HepG2 (cell line): ENCODE data around the gene CCNB1. TPM values are rescaled to one million over a fixed set of nuclear protein-coding genes. Genes with fewer than 3 reads are reported as not detected.

ENCODE experiments used
- ARID2 ChIP-seq: sonication (generic); formaldehyde crosslinking; IDR thresholded peaks from 2 replicates; pipeline ENCODE4 v1.8.1; 2022; ENCODE audit warnings: mild to moderate bottlenecking, missing genetic modification reagents, borderline replicate concordance
- HNRNPUL1 ChIP-seq: fragments of 200-400 bp; formaldehyde crosslinking; IDR thresholded peaks from 2 replicates; pipeline ENCODE4 v1.6.1; 2017; ENCODE audit warnings: low read depth, mild to moderate bottlenecking, low read length, moderate library complexity
- HOXA5 ChIP-seq: sonication (generic); formaldehyde crosslinking; IDR thresholded peaks from 2 replicates; pipeline ENCODE4 v1.4.0; 2020; ENCODE audit warnings: missing genetic modification reagents
- MIXL1 ChIP-seq: IDR thresholded peaks from 2 replicates; pipeline ENCODE4 v1.6.1; 2016
- NCOR1 ChIP-seq: fragments of 200-600 bp; sonication (generic); IDR thresholded peaks from 2 replicates; pipeline ENCODE4 v1.7.0; 2017; ENCODE audit warnings: antibody characterized with exemption, low read length, borderline replicate concordance
- PAX8 ChIP-seq: sonication (generic); formaldehyde crosslinking; IDR thresholded peaks from 2 replicates; pipeline ENCODE4 v1.8.0; 2022; ENCODE audit warnings: mild to moderate bottlenecking, missing genetic modification reagents, borderline replicate concordance
- SETDB1 ChIP-seq: sonication (generic); formaldehyde crosslinking; IDR thresholded peaks from 2 replicates; pipeline ENCODE4 v1.5.1; 2020; ENCODE audit warnings: missing genetic modification reagents, mild to moderate bottlenecking, borderline replicate concordance
- TBL1XR1 ChIP-seq: fragments of 150-350 bp; IDR thresholded peaks from 2 replicates; pipeline ENCODE4 v1.6.1; 2014; ENCODE audit warnings: borderline replicate concordance, low read length; ENCODE audit not compliant: partially characterized antibody
- TEF ChIP-seq: sonication (generic); formaldehyde crosslinking; IDR thresholded peaks from 2 replicates; pipeline ENCODE4 v1.5.0; 2020; ENCODE audit warnings: missing genetic modification reagents
- XBP1 ChIP-seq: sonication (generic); formaldehyde crosslinking; IDR thresholded peaks from 2 replicates; pipeline ENCODE4 v1.5.0; 2020; ENCODE audit warnings: missing genetic modification reagents
- ZBTB40 ChIP-seq, 2 experiments: fragments of 450-650 bp in 1 of 2; sonication (generic) in 1 of 2; formaldehyde crosslinking in 1 of 2; IDR thresholded peaks; 2 replicates each; pipeline versions ENCODE4 v1.6.1 to v1.8.0; 2016 to 2022; ENCODE audit warnings: antibody characterized with exemption in 1 of 2, mild to moderate bottlenecking in 1 of 2, missing genetic modification reagents in 1 of 2
- ZNF276 ChIP-seq: sonication (generic); formaldehyde crosslinking; IDR thresholded peaks from 2 replicates; pipeline ENCODE4 v1.4.0; 2020; ENCODE audit warnings: mild to moderate bottlenecking, low read depth, missing genetic modification reagents
- ZNF30 ChIP-seq: sonication (generic); formaldehyde crosslinking; IDR thresholded peaks from 2 replicates; pipeline ENCODE4 v1.5.0; 2020; ENCODE audit warnings: mild to moderate bottlenecking, missing genetic modification reagents
- ZNF382 ChIP-seq: sonication (generic); formaldehyde crosslinking; IDR thresholded peaks from 2 replicates; pipeline ENCODE4 v1.5.0; 2020; ENCODE audit warnings: missing genetic modification reagents, mild to moderate bottlenecking, borderline replicate concordance
- ZNF556 ChIP-seq: sonication (generic); formaldehyde crosslinking; IDR thresholded peaks from 2 replicates; pipeline ENCODE4 v1.4.0; 2020; ENCODE audit warnings: mild to moderate bottlenecking, missing genetic modification reagents, borderline replicate concordance
- ZNF597 ChIP-seq: sonication (generic); formaldehyde crosslinking; IDR thresholded peaks from 2 replicates; pipeline ENCODE4 v1.5.0; 2020; ENCODE audit warnings: missing genetic modification reagents
- polyA plus RNA-seq, 8 experiments: library from polyadenylated mRNA; depleted of rRNA in 3 of 8; stranded (reverse) in 7 of 8; unstranded in 1 of 8; fragments of >200 nt; fragmentation: Illumina TruSeq in 4 of 8; extraction: Trizol in 4 of 8; gene quantifications; 2 replicates each; pipeline versions ENCODE4 v1.2.1 to v1.2.3, GENCODE V29; 2011 to 2016; ENCODE audit warnings: low read depth in 4 of 8, missing spikeins in 1 of 8, mixed read lengths in 1 of 8; ENCODE audit not compliant: insufficient read depth in 1 of 8
- total RNA-seq, 5 experiments: library from RNA; depleted of rRNA; stranded (reverse); fragments of >200 nt; fragmentation: Illumina TruSeq; extraction: Trizol; gene quantifications; 2 replicates each; pipeline ENCODE4 v1.2.3, GENCODE V29; 2016; ENCODE audit warnings: low read depth in 1 of 5

The CCNB1 gene
- total and polyA plus RNA-seq, 2 of the 13 experiments (the other 11 are each of a cell fraction or from before 2014, with no cell fraction given) = 82.3 to 316 TPM

- TF ChIP-seq ZNF276 (CRISPR knock-in tag) = no peak
- no peak for TF ChIP-seq HOXA5 (CRISPR knock-in tag)
- peak; percentile 45; the same call in 1 of the 2 replicates for TF ChIP-seq NCOR1
- peak; percentile 68; the same call in 1 of the 2 replicates for TF ChIP-seq HNRNPUL1
- TF ChIP-seq ZNF556 (CRISPR knock-in tag) = no peak
- no peak for TF ChIP-seq ZNF30 (CRISPR knock-in tag)
- no peak for TF ChIP-seq TBL1XR1
- TF ChIP-seq ARID2 (CRISPR knock-in tag) = no peak
- no peak for TF ChIP-seq PAX8 (CRISPR knock-in tag)
- TF ChIP-seq ZNF382 (CRISPR knock-in tag) = no peak
- TF ChIP-seq XBP1 = no peak
- no peak for TF ChIP-seq TEF (CRISPR knock-in tag)
- TF ChIP-seq MIXL1 (CRISPR knock-in tag) = 0 out of 2 replicates have a peak, but pooled peaks have one; percentile 28
- no peak for TF ChIP-seq ZBTB40 (IDR thresholded peaks at IDR 0.05)
- no peak for TF ChIP-seq ZBTB40 (CRISPR knock-in tag; IDR thresholded peaks at IDR 0.05)
- TF ChIP-seq ZNF597 (CRISPR knock-in tag) = no peak
- no peak for TF ChIP-seq SETDB1
These were observed 58.9 kb downstream of the CCNB1 start (continued) for GRCh38 chr5:69225860-69226259.
